HK-2 (cell line): Measurements from ENCODE around the gene FOXA2.

Source experiments
- DNase-seq: peaks from one replicate; pipeline ENCODE4 v3.0.0-alpha.2; 2018; ENCODE audit not compliant: unreplicated experiment

The FOXA2 gene

DNA sequence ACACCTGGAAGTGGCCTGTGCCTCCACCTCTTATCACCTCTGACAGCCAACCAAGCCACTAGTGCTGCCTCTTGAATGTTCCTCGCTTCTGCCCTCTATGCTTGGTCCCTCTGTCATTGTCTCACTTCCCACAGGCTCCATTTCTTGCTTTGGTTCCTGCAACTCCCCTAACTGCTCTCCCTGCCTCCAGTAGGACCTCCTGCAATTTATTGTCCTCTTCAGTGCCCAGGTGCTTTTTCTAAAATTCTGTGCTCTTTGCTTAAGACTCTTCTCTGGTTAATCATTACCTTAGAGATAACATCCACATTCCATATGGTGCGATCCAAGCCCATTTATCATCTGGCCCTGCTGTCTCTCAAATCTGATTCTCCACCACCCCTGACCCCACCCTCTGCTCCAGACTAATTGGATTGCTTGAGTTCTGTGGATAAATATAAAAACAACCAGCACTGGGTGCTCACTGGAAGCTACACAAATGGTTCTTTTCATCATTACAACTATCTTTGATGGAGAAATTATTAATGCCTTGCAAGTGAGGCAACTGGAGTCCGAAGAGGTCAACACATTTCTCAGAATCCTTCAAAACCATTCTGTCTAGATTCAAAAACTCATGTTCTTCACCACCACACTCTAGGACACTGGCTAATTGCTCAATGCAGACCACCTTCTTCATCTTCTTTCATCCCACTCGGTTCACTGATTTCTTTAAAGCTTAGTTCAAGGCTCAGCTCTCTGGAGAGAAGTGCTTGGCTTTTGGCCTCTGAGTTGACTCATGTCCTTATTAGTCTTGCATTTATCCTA, 47.2 kb downstream of the FOXA2 start:
- no peak for DNase-seq

- DNase-seq = no peak
These were observed 48.1 kb downstream of the FOXA2 start for GRCh38 chr20:22536141-22536828.

- DNase-seq = no peak
These were observed 48.9 kb downstream of the FOXA2 start for GRCh38 chr20:22535483-22535882.

DNA sequence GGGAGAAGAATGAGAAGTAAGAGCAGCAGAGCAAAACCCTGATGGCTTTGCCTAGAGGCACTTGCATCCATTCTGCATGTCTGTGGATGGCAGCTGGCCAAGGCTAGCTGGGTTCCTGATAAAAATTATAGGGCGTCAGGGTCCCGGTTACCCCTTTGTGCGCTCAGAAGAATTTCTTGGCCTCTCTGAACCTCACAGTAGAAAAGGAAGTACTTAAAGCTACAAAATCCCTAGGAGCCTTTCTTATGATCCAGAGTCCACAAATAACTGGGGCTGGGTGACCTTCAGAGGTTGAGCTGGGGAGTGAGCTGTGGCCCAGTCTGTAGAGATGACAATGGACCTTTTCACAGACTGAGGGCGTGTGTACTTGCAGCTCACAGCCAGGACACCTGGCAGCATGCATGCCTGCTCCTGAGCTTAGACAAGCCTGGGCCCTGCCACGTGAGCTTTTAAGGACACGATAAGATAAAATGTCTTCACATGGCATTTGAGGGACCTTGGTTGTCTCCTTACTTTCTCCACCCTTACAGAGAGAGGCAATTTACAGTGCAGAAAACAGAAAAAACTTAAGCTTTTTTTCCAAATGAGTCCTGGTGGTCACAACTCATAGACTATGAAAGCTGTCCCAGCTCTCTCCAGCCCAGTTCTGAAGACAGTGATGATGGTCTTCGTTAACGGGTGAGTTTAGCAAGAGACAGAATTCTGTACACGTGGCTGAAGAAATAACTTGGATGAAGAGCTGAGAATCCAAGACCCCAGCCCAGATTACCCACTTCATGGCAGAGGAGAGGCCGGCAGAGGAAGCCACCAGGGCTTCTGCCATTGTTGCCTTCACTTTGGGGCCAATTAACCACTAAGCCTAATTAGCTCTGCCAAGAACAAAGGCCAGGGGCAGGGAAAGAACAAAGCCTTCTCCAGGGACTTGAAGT, 50.3 kb downstream of the FOXA2 start:
- DNase-seq = no peak

GRCh38 chr20:22532598-22532997, 51.8 kb downstream of the FOXA2 start:
- no peak for DNase-seq

DNA sequence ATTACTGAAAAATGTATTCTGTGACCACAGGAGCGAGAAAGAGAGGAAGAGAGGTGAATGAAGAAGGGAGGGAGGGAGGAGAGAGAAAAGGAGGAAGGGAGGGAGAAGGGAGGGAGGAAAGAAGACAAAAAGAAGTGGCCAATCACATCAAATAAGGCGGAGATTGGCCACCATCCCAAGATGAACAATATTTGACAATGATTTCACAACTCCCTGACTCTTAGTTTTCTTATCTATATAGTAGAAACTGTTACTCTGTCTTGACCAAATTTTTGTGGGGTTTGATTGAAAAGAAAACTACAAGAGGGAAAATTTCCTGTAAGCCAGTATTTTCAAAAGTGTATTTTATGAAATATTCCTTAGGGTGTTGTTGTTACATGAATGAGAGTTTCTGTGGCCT, 52.6 kb downstream of the FOXA2 start:
- DNase-seq = no peak

- DNase-seq = no peak
These were observed 53.2 kb downstream of the FOXA2 start for GRCh38 chr20:22531056-22531615.
